ENCODE results near the gene SUGP2.
A peak's percentile ranks its signal among the peaks of the same experiment; 100 is the strongest.

The SUGP2 gene

DNA sequence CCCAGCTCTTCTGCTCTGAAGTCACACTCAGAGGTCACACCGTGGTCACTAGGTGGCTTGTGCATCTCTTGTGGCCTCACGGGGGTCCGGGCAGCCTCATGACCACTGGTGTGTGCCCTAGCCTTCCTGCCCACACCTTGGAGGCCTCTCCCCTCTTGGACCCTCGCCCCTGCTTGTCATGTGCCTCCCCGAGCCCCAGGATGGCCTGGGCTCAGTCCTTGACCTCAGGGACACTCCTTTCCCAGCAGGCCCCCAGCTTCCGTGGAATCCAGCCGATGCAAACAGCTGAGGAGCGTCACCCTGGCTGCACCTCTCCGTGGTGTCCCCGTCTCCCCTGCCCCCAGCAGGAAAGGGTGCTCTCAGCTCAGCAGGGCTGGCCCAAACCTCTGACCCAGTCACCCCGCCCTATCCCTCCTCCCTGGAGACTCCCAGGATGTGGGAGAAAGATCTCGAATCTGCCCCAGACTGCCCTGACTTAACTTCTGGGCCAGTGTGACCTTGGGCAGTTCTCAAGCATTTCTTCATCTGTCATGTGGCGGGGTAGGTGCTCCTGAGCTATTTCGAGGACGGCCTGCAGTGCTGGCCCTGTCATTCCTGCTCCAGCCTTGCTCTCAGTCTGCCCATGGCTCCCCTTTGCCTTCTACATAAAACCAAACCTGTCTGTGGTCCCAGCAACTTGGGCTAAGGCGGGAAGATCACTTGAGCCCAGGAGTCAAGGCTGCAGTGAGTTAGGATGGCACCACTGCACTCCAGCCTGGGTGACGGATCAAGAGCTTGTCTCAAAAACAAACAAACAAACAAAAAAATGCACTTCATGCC lies 25.9 kb upstream of the SUGP2 start:
- no peak for DNase-seq

DNA sequence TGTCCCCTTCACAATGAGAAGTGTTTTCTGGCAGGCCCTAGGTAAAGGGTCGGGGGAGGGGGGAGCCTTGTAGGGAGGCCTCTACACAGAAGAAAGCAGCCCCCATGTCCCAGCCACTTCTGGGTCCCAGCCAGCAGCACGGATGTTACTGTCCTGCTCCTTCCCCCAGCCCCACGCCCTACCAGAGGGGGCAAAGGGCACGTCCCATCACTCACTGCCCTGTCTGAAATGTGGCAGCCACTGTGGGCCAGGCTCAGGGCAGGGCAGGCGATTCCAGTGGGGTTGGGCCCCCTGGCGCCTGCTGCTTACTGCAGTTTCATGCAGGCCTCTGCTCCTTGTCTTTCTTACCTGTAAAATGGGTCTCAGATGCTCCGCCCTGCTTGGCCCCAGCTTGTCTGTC lies 24.4 kb upstream of the SUGP2 start:
- no peak for DNase-seq

DNA sequence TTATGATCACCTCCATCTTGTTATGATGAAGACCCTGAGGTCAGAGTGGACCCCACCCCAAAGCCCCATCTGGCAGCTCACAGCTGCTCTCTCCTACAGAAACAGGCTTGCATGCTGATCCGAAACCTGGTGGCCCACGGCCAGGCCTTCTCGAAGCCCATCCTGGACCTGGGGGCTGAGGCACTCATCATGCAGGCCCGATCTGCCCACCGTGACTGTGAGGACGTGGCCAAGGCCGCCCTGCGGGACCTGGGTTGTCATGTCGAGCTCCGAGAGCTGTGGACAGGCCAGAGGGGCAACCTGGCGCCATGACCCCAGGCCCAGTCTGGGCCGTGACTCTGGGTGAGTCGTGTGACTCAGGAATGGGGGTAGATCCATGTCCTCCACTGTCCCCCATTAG lies 24.0 kb upstream of the SUGP2 start:
- DNase-seq, result no peak

DNA sequence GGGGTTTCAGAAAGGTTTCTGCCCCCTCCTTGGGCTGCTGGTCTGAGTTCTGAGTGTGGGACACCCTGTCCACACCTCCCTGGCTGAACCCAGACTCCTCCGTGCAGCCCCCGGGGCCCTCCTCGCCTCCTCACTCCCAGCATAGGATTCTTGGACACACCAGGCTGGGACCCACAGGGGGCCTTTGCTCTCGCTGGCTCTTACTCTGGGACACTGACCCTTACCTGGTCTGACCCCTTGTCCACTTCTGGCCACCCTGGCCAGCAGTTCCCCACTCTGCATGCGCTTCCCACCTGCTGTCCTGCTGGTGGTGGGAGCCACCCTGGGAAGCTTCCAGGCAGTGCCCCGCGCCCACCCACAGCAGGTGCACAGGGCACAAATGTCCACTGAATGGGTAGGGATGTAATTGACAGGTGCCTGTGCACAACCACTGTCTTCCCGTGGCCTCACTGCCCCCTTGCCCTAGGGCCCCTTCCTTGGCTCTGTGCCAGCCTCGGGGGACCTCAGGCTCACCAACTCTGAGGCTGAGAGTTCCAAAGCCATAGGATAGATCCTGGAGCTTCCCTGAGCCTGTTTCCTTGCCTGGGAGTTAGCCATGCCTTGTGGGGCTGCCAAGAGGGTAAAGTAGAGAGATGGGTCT lies 23.4 kb upstream of the SUGP2 start:
- DNase-seq, result no peak

DNA sequence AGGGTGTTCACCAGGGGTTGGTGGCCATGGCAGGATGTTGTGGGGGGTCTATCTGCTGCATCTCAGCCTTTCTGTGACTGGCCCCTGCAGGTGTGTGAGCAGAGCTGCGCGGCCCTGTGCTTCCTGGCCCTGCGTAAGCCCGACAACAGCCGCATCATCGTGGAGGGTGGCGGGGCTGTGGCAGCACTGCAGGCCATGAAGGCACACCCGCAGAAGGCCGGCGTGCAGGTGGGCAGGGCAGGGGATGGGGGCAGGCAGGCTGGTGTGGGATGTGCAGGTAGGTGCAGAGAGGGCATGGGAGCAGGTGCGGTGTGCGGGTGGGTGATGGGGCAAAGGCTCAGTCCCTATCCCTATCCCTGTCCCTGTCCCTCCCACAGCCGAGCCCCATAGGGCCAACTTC lies 22.4 kb upstream of the SUGP2 start:
- no peak for DNase-seq

DNA sequence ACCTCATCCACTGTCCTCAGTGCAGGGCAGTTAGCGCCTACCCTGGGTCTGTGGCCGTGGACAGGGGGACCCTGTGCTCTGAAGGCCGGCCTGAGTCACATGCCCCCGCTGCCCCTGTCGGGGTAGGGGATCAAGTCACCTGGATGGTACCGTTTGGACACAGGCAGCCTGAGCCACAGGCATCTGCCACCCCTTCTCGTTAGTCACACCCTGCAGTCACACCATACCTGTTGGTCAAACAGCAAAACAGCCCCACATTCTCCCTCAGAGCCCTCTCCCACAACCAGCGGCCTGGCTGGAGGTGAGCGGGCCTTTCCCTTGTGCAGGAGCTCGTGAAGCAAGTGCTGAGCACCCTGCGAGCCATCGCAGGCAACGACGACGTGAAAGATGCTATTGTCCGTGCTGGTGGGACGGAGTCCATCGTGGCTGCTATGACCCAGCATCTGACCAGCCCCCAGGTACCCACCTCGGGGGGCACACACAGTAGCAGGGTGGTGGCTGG lies 21.7 kb upstream of the SUGP2 start:
- no peak for DNase-seq

DNA sequence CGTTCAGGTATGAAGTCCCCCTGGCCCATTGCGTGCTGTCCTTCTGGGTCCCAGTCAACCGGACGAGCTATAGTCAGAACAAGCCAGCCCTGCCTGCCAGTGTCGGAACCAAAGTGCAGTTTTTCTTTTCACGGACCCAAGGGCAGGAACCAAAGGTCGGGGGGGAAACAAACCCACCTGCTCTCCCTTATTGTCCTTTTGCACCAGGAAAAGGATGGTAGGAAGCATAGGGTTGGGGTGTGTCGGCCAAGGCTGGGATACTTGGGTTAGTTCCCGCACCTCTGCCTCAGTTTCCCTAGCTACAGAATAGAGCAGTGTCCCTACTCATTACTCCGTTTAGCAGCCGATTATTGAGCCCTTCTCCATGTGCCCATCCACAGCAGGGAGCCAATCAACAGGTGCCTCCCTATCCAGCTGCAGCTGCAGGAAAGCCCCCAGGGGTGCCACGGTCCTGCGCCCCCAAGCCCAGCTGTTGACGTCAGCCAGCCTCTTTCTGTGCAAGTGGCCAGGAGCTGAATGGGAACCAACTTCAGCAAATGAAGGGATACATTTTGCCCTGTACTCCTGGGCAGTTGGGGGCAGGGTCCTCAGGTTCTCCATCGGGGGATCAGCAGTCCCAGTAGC lies 21.1 kb upstream of the SUGP2 start:
- DNase-seq, result no peak

DNA sequence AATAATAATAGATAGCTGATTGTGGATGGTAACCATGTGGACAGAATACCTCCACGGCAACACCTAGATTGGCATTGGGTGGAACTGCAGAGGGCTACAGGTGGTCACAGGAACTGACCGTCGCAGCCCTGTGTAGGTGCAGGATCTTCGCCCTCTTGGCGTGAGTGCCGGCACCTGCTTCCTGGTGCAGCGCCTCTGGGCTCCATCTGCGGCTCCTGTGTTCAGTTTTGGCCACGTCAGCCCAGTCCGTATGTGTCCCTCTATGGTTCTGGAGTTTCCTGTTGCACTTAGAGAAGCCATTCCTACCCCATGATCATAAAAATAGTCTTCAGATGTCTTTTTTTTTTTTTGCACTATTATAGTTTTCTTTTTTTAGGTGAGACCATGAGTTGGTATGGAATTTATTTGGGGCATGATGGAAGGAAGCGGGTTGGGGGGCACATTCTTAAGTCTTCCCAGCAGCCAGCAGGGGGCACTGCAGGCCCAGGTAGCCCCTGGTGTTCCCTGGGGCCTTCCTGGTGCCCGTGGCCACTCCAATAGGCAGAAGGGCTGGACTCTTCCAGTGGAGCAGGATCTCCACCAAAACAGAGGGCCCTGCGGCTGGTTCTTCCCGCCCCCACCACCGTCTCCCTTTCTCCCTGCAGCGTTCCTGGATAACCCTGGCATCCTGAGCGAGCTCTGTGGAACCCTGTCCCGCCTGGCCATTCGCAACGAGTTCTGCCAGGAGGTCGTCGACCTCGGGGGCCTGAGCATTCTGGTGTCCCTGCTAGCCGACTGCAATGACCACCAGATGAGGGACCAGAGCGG lies 20.4 kb upstream of the SUGP2 start:
- DNase-seq, result no peak

DNA sequence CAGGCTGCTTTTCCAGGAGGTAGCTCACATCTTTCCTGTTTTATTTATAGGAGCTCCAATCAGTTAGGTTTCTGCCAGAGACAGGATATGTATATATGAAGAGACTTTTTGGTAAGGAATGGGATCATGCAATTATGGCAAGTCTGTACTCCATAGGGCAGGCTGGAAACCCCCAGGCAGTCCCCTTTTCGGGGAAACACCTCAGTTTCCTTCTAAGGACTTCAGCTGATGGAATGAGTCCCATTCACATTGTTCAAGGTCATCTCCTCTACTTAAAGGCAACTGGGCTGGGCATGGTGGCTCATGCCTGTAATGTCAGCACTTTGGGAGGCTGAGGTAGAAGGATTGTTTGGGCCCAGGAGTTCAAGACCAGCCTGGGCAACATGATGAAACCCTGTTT lies 19.6 kb upstream of the SUGP2 start:
- DNase-seq, result no peak

DNA sequence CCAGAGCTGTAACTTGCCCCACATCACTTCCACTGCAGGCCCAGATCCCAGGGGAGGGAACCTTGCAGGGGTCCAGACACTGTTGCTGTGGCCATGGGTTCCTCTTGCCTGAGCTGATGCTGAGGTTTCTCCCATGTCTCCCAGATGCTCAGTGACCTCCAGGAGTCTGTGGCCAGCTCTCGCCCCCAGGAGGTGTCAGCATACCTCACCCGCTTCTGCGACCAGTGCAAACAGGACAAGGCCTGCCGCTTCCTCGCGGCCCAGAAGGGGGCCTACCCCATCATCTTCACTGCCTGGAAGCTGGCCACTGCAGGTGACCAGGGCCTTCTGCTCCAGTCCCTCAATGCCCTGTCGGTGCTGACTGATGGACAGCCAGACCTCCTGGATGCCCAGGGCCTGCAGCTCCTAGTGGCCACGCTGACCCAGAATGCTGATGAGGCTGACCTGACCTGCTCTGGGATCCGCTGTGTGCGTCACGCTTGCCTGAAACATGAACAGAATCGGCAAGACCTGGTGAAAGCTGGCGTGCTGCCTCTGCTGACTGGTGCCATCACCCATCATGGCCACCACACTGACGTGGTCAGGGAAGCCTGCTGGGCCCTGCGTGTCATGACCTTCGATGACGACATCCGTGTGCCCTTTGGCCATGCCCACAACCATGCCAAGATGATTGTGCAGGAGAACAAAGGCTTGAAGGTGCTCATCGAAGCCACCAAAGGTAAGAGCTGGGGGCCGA lies 18.3 kb upstream of the SUGP2 start:
- DNase-seq, result no peak

DNA sequence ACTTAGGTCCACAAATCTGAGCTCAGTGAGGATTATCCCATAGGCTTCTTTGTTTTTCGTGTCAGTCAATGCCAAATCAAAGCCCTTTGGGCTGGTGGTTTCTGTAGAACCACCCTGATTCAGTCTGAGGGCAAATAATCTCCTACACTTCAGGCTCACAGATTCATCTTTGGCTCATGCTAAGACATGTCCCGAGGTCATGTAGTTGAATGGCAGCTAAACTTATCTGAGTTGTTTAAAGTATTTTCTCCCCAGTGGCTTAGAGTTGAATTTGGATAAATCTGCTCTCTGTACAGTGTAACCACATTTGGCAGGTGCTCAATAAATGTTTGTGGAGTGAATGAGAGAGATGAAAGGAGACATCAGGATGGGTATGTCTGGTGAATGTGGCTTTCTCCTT lies 17.4 kb upstream of the SUGP2 start:
- DNase-seq, result no peak

DNA sequence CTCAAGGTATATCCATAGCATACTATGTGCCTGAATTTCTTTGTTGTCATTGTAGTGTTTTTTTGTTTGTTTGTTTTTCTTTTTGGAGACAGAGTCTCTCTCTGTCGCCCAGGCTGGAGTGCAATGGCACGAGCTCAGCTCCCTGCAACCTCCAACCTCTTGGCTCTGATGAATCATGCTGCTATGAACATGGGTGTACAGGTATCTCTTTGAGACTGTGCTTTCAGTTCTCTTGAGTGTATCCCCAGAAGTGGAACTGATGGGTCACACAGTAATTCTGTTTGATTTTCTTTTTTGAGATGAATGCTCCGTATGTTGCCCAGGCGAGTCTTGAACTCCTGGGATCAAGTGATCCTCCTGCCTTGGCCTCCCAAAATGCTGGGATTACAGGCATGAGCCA lies 16.8 kb upstream of the SUGP2 start:
- no peak for DNase-seq

DNA sequence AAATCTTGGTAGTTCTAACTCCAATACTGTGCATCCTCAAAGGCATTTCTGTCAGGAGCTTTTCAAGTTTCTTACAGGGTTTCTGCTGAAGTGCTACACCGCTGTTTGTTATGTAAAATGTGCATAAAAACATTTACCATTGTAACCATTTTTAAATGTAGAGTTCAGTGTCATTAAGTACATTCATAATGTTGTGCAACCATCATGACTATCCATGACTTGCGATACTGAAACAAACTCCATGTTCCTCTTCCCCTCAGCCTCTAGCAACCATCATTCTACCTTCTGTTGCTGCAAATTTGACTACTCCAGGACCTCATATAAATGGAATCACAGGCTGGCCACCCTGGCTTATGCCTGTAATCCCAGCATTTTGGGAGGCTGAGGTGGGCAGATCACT lies 16.1 kb upstream of the SUGP2 start:
- no peak for DNase-seq

DNA sequence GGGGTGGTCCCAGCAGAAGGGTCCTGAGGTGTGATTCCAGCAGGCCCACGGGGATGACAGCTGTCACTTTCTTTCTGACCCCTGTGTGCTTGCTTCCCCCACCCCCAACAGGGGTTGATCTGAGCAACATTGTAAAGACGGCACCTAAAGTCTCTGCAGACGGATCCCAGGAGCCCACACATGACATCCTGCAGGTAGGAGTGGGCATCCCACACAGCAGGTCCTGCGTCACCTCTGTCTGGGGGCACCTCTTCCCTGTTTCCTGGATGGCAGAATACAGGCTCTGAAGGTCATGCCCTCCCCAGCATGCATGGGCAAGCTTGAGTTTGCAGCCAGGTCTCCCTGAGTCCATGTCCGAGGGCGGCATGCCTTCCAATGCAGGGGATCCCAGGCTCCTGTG lies 10.6 kb upstream of the SUGP2 start:
- DNase-seq, result no peak

DNA sequence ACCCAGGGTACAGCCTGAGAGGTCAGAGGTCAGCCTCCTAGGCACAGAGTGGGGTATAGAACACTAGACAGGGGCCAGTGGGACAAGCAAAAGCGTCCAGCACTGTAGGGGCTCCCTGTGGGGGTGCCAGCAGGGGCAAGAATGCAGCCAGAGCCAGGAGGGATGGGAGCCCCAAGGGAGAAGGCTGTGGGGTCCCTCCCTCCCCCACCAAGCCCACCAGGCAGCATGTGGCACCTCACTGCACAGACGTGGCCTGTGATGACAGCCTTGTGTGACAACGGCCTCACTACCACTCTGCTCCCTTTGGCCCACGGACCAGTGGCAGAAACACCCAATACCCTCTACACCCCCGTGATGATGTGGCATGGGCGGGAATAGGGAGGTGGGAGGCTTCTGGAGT lies 10.2 kb upstream of the SUGP2 start:
- no peak for DNase-seq

DNA sequence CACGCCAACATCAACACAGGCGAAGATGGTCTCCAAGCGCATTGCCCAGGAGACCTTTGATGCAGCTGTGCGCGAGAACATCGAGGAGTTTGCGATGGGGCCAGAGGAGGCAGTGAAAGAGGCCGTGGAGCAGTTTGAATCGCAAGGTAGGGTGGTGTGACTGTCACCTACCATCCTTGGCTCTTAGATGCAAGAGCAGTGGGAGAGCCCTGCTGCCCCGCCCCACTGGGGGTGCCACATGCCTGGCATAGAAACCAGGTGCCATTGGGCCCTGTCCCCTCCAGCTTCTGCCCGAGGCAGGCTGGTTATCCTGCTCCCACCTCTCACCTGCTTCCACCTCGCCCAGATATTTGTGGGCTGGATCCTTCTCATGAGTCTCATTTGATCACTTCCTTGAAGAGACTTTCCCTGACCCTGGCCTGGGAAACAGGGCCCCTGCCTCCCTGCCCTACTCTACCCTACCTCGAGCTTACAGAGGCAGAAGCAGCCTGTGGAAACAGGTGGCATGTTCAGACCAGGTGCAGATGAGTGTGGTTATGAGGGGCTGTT lies 9.5 kb upstream of the SUGP2 start:
- no peak for DNase-seq

DNA sequence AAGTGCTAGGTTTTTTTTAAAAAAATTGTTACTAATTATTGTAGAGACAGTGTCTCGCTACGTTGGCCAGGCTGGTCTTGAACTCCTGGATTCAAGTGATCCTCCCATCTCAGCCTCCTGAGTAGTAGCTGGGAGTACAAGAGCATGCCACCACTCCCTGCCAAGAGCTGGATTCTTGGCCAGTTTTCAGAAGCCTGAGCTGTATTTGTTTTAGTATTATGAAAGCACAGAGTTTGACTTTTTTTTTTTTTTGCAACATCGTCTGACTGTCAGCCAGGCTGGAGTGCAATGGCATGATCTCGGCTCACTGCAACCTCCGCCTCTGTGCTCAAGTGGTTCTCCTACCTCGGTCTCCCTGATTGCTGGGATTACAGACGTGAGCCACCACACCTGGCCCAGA lies 7.1 kb upstream of the SUGP2 start:
- DNase-seq, result no peak

DNA sequence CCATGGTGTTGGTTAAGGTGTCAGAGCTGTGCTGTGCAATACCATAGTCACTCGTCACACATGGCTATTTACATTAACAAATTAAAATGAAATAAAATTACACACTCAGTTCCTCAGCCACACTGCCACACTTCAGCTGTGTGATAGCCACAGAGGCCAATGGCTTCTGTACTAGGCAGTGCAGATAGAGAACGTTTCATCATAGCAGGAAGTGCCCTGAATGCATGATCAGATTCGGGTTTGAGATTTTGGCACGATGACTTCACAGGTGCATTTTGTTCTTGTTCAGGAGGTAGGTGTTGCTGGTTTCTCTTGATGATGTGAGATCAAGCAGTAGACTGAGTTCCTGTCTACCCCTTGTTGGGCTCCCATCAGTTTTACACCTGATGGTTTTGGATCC lies 6.6 kb upstream of the SUGP2 start:
- DNase-seq, result no peak

DNA sequence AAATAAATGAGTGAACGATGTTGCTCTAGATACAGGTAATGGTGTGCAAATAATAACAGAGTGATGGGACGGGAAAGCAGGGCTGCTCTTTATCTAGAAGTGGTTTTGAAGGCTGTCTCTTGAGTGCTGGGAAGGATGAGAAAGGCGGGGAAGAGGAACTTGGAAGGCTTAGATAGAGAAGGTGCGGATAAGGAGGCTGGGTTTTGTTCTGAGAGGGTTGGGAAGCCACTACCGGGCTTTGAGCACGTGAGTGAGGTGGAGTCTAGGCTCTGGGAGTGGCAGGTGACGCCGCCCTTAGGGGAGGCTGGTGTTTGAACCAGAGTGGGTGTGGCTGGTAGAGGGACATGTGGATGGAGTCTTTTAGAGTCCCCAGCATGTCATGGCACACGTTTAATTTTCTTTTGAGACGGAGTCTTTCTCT lies 897 bp upstream of the SUGP2 start:
- peak; percentile 61 for DNase-seq

DNA sequence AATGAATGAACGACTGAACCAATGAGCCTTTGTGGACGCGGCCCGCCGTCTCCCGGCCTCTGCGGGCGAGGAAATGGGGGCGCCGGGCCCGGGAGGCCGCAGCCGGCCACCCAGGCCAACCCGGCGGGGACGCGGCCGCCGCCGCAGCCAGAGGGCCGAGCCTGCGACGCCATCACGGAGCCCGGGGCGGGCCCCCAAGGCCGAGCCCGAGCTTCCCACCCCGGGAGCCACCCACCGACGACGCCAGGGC lies 216 bp downstream of the SUGP2 start:
- no peak for DNase-seq

DNA sequence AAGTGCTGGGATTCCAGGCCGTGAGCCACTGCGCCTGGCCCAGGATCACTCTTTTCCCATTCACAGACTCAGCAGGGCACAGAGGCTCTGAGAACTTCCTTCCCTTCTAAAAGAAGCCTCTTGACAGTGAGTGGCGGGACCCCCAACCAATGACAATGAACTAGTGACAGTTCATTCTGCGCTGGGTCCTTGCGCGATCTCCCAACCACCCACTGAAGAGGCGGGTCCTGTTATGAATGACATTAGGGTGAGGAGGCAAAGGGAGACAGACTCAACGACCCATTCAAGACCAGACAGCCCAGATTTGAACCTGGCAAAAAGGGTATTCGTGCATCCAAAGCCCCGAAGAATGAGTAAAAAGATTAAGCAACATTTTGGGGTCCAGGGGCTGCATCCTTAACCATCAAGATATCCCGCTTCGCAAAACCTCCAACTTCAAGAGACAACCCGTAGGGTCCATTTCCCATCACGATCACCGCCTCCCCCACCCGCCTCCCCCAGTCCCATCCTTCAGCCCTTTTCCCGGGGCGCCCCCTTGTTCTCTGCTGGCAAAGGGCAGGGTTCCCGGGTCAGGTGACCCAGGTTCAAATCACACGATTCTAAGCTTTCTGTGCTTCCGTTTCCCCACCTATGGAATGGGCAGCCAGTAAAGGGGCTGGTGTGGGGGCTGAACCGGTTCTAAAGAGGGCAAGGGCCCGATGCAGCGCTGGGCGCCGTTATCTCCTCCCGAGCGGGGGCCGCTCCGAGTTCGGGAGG lies 719 bp downstream of the SUGP2 start:
- DNase-seq, result peak; percentile 59

DNA sequence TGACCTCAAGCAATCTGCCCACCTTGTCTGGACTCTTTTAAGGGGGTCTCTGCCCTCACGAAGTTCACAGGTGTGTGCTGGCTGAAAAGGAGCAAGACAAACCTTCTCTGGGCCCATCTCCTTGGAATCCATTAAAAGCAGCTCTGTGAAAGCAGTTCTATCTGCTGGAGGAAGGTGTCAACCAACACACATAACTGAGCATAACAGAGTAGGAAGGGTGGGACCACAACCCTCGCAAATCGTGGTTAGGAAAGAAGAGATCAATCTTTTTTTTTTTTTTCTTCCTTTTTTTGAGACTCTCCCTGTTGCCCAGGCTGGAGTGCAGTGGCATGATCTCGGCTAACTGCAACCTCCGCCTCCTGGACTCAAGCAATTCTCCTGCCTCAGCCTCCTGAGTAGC lies 1.4 kb downstream of the SUGP2 start:
- no peak for DNase-seq
